Islet precursor cell (in vitro differentiated cells): ENCODE results near the gene GARNL3.

Experiments used
- DNase-seq: peaks from one replicate; pipeline ENCODE4 v3.0.0-alpha.2; 2018

Gene GARNL3

DNA sequence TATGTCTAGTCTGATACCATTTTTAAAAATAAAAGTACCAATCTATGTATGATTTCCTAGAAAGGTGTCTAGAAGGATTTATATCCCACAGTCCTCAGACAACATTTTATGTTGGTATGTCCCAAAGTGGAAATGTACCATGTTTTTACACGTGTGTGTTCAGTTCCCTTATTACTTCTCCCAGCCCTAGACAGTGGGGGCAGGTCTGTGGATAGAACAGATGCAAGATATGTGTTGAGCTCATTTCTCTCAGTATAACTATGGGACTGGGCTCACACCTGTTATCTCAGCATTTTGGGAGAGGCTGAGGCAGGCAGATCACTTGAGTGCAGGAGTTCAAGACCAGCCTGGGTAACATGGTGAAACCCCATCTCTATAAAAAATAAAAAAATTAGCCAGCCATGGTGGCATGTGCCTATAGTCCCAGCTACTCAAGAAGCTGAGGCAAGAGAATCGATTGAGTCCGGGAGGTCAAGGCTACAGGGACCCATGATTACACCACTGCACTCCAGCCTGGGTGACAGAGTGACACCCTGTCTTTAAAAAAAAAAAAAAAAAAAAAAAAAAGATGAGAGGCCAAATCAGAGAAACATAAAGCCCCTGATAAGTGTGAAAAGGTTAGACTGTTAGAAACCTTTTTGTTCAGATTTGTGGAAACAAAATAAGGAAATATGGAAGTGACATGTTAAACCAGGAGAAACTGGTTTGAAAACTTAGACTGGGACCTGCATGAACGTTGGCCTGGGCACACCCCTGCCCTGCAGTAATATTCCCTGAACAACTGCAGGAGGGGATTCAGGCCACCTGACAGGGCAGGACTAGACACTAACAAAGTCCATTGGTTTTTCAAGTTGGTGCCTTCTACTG lies 125.0 kb downstream of the GARNL3 start:
- DNase-seq = no peak

DNA sequence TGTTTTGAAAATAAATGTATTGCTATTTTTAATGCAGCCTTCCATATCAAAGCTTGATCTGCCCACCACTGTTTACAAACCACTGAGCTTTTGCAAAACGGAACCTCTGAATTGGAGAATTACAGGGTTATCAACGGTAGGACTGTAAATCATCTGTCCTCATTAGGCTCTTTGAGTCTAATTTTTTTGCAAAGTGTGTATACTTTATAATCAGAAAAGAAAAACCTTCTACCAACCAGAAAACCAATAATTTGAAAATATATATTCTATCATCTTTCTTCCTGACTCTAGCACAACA lies 125.6 kb downstream of the GARNL3 start:
- no peak for DNase-seq

DNA sequence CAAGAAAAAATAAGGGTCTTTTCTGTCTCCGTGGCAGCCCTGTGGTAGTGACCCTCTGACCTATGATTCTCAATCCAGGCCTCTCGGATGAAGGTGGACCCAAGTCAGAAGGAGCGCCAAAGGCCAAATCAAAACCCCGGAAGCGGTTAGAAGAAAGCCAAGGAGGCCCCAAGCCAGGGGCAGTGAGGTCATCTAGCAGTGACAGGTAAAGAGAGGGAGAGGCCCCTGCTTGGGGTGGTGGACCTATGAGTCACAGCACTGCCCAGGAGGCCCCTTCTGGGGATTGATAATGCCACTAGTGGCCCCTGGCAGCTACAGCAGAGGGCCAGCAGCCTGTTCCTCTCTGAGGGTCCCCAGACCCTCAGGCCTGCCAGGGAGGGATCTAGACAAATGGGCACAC lies 126.0 kb downstream of the GARNL3 start:
- peak; percentile 86 for DNase-seq

DNA sequence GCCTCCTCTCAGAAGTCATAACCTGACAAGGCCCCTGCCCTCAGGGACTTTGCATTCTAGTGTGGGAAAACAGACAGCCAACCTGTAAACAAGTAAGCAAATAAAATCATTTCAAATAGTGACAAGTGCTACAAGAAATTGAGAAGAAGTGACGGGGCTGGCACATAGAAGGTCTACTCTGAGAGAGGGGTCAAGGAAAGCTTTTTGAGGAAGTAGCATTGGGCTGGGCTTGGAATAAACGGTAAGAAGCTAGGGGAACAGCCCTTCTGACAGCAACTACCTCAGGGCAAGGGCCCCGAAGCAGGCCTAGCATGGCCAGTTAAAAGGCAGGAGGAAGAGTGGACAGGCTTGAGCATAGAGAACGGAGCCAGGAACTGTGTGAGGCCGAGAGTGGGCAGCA lies 127.6 kb downstream of the GARNL3 start:
- no peak for DNase-seq

DNA sequence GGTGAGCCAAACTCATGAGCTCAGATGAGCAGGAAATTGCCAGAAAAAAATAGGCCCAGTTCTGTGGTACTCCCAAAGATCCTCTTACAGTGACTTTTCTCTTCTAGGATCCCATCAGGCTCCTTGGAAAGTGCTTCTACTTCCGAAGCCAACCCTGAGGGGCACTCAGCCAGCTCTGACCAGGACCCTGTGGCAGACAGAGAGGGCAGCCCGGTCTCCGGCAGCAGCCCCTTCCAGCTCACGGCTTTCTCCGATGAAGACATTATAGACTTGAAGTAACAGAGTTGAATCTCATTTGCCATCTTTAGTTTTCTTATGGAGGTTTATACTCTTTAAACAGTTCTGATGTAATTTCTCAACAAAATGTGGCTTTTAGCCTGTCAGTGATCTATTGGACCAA lies 128.4 kb downstream of the GARNL3 start:
- DNase-seq = no peak

DNA sequence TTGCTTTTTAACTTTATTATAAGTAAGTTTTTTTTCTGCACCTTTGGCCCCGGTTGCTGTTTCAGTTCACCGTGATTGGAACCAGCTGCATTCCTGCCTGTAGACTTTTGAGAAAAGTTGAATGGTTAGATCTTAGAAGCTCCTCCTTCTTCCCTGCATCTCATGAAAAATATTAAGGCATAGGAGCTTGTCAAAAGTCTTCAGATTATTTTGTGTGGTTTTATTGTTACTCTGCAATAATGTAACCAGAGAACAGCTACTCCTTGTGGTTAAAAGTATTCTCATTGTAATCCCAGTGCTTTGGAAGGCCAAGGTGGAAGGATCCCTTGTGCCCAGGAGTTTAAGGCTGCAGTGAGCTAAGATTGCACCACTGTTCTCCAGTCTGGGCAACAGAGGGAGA lies 129.1 kb downstream of the GARNL3 start:
- DNase-seq = no peak

DNA sequence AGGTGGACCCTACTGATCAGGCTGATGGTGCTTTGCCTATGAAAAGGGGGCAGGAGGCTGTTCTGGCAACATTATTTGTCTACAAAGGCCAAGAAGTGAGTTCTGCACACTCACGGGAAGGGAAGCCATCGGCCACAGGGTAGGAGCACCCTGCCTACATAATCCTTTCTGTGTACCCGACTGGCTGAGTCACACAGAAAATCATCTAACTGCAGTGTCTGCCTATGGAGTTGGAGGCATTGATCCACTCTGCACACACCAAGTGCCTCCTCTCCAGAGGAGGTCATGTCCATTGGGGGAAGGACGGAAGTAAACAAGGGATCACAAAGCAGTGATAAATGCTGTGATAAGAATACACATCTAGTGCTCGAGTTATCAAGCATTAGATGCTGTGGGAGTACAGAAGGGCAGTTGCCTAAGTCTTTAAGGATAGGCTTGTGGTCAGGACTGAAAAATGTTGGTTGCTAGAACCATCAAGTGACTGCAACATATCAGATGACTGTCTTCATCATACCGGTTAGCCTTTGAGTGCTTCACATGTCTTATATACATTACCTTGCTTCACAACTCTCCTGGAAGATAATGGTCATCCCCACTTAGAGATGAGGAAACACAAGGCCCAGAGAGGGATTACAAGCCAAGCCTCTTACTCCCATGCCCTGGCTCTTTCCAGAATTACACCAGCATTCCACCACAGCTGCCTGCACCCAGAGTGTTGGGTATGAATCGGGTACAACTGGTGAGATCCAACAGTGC lies 131.1 kb downstream of the GARNL3 start:
- DNase-seq = no peak

DNA sequence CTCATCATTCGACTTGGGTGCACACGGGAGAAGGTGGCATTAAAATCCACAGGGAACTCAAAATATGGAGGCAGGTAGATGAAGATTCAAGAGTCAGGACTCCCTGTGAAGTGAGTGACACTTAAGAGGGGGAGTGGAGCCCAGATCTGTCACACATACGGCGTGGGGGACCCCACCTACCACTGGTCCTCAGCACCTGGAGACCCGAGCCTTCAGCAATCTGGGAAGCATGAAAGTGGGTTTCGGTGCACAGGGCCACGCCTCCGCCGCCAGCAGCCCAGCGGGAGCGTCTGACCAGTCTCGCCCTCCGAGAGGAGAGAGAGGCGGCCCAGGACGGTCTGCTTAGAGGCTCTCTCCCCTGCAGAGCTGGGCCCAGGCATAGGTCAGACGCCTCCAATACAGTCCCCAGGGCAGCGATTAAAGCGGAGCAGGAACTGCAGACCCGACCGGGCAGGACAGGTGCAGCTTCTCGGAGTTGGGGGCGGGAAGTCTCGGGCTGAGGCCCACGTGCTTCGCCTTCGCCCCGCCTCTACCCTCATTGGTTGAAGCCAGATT lies 131.8 kb downstream of the GARNL3 start:
- no peak for DNase-seq

DNA sequence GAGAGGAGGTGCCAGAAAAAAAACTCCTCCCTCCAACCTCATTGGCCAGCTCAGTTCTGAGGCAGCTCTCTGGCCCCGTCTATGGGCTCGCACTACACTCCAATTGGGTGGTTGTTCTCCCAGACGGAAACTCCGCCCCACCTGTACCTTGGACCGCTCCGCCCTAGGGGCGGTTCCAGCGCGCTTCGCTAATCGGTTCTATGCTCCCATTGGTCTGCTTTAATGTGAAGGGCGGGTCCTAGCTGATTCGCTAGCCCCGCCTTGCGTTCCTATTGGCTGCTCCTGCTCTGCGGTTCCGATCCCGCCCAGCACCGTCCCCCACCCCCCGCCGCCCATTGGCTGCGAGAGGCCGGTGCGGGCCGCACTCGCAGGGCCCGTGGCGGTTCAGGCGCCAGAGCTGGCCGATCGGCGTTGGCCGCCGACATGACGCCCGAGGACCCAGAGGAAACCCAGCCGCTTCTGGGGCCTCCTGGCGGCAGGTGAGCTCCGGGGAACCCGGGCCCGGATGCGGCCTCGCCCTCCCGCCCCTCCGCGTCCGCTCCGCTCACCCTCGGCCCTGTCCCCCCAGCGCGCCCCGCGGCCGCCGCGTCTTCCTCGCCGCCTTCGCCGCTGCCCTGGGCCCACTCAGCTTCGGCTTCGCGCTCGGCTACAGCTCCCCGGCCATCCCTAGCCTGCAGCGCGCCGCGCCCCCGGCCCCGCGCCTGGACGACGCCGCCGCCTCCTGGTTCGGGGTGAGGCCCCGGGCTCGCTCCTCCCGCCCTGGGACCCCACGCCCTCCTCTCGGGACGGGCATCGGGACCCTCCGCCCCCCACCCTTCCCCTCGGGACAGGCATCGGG lies 132.5 kb downstream of the GARNL3 start, which contains the start of gene SLC2A8:
Gene SLC2A8 (plus strand): TSS at position 362 of the 838 bp plus-strand sequence. CDS start 62 bp downstream, at position 424.
- peak; percentile 100 for DNase-seq

DNA sequence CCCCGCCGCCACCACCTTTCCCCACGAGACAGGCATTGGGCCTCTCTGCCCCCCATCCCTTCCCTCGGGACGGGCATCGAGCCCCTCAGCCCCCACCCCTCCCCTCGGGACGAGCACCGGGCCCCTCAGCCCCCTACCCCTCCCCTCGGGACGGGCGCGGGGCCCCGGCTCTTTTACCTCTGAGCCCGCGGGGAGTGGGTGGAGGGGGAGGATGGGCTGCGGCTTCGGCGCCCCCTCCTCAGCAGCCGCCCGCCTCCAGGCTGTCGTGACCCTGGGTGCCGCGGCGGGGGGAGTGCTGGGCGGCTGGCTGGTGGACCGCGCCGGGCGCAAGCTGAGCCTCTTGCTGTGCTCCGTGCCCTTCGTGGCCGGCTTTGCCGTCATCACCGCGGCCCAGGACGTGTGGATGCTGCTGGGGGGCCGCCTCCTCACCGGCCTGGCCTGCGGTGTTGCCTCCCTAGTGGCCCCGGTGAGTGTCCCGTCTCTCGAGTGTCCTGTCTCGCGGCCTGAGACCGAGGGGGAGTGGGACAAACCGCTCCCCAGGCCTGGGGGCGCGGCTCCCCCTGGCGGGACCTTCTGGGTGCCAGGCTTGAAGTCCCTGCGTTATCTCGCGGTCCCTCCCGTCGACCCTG lies 133.2 kb downstream of the GARNL3 start:
- peak; percentile 77 for DNase-seq

DNA sequence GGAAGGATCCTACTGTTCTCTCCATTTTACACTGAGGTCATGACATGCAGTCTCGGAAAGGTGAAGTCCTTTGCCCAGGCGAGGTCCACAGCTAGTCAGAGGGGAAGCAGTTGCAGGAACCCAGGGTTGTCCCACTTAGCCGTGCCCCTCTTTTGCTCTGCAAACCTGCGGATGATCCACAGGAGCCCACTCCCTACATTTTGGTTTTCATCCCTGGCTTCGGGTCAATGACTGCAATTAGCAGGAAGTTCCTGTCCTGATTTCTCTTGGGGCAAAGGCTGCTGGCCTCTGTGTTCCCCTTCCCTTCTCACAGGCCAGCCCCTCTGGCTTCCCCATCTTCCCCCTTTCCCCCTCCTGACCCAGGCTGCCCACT lies 133.7 kb downstream of the GARNL3 start:
- DNase-seq = no peak

DNA sequence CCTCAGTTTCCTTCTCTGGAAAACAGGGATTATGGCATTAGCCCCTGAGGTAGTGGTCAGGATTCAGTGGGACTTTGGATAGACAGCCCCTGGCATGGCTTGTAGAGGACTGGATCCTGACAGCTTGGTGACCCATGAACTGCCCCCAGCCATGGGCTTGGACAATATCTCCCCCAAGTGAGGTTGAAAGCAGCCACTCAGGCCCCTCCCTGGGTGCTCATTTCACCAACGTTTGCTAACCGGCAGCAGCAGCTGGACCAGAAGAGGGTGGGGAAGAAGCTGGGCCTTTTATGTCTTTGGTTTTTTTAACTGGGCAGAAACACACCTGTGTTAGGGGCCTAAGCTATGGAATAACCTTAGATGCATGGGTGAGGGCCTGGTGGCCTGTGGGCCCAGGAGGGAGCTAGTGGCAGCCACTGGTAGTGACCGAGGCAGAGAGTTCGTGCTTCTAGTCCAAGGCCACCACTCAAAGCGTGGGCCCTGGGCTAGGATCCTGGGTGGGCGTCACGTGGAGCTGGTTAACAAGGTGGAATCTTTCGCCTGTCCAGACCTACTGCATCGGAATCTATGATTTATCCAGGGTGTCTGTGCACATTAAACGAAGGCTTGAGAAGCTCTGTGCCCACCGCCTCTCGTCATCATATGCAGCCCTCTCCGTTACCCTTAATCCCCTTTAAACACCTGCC lies 134.3 kb downstream of the GARNL3 start:
- no peak for DNase-seq

DNA sequence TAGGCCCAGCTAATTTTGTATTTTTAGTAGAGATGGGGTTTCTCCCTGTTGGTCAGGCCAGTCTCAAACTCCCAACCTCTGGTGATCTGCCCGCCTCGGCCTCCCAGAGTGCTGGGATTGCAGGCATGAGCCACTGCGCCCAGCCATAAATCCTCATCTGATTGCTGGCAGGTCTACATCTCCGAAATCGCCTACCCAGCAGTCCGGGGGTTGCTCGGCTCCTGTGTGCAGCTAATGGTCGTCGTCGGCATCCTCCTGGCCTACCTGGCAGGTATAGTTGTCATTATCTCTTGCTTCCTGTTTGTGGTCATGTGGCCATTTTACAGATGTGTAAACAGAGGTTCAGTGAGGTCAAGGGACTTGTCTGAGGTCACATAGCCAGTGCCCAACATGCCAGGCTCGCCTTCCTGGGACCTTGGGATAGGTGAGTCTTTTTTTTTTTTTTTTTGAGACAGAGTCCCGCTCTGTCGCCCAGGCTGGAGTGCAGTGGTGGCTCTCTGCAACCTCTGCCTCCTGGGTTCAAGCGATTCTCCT lies 135.2 kb downstream of the GARNL3 start:
- DNase-seq = no peak

DNA sequence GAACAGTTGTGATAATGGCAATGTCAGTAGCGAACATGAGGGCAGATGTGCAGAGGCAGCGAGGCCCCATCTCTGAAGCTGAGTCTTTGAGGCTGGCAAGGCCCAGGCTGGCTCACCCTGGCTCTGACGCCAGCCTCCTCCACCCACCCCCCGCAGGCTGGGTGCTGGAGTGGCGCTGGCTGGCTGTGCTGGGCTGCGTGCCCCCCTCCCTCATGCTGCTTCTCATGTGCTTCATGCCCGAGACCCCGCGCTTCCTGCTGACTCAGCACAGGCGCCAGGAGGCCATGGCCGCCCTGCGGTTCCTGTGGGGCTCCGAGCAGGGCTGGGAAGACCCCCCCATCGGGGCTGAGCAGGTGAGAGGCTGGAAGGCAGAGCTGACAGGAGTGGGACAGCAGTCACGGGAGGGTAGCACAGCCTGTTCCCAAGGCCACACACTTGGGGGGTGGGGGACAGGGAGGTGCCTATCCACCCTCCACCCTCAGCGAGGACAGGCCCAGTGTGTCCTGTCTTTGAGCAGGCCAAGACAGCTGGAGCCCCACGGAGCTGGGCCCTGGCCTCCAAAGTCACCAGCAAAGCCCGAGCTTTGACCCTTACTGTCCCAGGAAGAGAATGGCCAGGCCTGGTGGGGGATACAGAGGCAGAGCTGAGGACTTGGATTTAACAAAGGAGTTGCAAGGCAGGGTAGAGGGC lies 138.0 kb downstream of the GARNL3 start:
- no peak for DNase-seq

DNA sequence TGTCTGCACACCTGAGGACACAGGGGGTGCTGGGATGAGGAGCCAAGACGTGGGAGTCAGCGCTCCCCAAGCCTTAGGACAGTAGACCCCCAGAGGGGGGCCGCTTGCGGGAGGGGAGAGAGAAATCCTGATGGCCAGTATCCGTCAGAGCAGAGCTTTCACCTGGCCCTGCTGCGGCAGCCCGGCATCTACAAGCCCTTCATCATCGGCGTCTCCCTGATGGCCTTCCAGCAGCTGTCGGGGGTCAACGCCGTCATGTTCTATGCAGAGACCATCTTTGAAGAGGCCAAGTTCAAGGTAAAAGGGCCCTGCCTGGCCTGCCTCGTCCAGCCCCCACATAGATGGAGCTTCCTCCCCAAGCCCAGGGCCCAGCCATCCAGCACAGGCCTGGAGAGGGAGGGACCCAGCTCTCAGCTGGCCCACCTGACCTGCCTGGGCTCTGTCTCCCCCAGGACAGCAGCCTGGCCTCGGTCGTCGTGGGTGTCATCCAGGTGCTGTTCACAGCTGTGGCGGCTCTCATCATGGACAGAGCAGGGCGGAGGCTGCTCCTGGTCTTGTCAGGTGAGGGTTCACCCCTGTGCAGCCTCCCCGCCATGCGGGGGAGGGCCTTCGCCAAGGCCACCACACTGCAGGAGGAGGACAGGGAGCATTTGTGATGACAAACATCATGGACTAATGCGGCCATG lies 139.1 kb downstream of the GARNL3 start:
- no peak for DNase-seq

DNA sequence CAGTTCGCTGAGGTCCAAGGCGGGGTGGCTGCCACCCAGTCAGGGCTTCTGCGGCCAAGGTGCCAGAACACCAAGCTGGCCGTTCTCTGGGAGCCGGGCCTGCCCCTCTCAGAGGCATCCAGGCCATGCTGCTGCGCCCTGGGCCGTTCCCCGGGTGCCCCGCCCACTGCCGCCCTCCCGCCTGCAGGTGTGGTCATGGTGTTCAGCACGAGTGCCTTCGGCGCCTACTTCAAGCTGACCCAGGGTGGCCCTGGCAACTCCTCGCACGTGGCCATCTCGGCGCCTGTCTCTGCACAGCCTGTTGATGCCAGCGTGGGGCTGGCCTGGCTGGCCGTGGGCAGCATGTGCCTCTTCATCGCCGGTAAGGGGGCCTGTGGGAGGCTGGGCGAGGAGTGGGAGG lies 140.1 kb downstream of the GARNL3 start:
- peak; percentile 46 for DNase-seq

DNA sequence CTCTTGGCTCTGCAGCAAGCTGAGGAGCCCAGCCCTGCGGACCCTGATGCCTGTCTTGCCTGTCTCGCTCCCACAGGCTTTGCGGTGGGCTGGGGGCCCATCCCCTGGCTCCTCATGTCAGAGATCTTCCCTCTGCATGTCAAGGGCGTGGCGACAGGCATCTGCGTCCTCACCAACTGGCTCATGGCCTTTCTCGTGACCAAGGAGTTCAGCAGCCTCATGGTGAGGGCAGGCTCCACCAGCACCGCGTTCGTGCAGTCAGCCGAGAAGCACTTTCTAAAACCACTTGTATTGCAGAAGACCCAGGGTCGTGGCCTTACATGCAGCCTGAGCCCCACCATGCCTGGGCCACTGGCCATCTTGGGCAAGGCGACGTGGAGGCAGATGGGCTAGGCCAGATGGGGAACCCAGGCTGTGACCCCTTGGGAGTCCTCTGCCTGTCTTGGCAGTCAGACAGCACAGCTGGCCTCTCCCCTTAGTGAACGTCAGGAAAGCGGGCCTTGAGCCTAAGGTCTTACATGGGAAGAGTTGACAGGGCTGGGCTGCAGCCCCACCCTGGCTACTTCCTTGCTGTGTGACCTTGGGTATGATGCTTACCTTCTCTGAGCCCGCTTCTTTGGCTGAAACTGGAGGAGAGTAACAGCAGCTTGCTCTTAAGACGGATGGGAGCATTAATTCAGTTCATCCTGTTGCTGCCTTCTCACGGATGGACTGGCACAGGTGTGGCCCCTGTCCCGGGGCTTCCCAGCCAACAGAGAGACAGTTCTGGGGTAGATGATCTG lies 141.0 kb downstream of the GARNL3 start:
- no peak for DNase-seq

DNA sequence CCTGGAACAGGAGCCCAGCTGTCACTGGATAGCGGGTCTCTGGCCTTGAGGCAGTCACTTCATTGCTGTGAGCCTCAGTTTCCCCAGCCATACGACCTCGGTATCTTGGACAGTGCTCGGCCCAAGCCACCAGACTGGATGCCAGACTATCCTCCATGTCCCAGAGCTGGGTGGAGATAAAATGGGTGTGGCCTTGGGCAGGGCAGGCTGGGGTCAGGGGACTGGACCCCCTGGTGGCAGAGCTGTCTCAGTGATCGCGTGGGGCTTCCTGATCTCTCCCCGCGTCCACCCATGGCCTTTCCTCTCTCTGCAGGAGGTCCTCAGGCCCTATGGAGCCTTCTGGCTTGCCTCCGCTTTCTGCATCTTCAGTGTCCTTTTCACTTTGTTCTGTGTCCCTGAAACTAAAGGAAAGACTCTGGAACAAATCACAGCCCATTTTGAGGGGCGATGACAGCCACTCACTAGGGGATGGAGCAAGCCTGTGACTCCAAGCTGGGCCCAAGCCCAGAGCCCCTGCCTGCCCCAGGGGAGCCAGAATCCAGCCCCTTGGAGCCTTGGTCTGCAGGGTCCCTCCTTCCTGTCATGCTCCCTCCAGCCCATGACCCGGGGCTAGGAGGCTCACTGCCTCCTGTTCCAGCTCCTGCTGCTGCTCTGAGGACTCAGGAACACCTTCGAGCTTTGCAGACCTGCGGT lies 142.4 kb downstream of the GARNL3 start:
- peak; percentile 55 for DNase-seq

DNA sequence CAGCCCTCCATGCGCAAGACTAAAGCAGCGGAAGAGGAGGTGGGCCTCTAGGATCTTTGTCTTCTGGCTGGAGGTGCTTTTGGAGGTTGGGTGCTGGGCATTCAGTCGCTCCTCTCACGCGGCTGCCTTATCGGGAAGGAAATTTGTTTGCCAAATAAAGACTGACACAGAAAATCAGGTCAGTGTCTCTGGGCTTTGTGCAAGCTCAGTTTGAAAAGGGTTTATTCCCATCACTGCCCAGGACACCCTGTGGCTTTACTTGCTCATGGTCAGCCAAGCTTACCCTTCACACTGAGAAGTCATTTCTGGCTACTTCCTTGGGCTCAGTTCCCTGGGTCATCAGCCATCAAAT lies 142.9 kb downstream of the GARNL3 start:
- DNase-seq = no peak
